CD4-positive, CD25-positive, alpha-beta regulatory T cell (primary cell): ENCODE measurements around the gene P4HA3. TPM values are rescaled to one million over a fixed set of nuclear protein-coding genes. Genes with fewer than 3 reads are reported as not detected.
A peak's percentile ranks its signal among the peaks of the same experiment; 100 is the strongest.

ENCODE experiments used
- ATAC-seq, 2 donors: fragments of 150-1000 bp; cut with Tn5 transposase; one replicate each; pipeline ENCODE4 v1.10.0; 2021; ENCODE audit warnings: low read depth in 2 of 2, moderate number of reproducible peaks in 2 of 2, moderate library complexity in 1 of 2
- DNase-seq, 3 donors: peaks; one replicate each; pipeline versions ENCODE4 v3.0.0 to v3.0.0-alpha.2; 2012 to 2022; ENCODE audit warnings: mixed read lengths in 1 of 3
- H3K27ac ChIP-seq: one replicate; pipeline ENCODE4 v1.7.0; 2013; ENCODE audit warnings: mild to moderate bottlenecking, low read length; ENCODE audit not compliant: insufficient read depth, poor library complexity, severe bottlenecking
- H3K27me3 ChIP-seq: one replicate; pipeline ENCODE4 v1.7.0; 2013; ENCODE audit warnings: low read length; ENCODE audit not compliant: control insufficient read depth, insufficient read depth
- H3K36me3 ChIP-seq: one replicate; pipeline ENCODE4 v1.7.0; 2013; ENCODE audit warnings: mild to moderate bottlenecking, low read length, moderate library complexity; ENCODE audit not compliant: control insufficient read depth, insufficient read depth
- H3K4me1 ChIP-seq: 2 replicates; pipeline ENCODE4 v1.7.0; 2013; ENCODE audit warnings: mild to moderate bottlenecking, low read length; ENCODE audit not compliant: insufficient read depth, control insufficient read depth, poor library complexity, severe bottlenecking
- H3K4me3 ChIP-seq: one replicate; pipeline ENCODE4 v1.7.0; 2013; ENCODE audit warnings: low read depth, mild to moderate bottlenecking, low read length, moderate library complexity
- H3K9me3 ChIP-seq, 2 experiments: 1 replicate in 1 of 2; 2 replicates in 1 of 2; pipeline ENCODE4 v1.7.0; 2013; ENCODE audit warnings: low read length in 2 of 2, mild to moderate bottlenecking in 1 of 2, moderate library complexity in 1 of 2; ENCODE audit not compliant: control insufficient read depth in 2 of 2
- H3K27ac Mint-ChIP-seq, 3 donors: one replicate each; pipeline ENCODE4 v1.8.0; 2020 to 2022; ENCODE audit warnings: mild to moderate bottlenecking in 3 of 3, mixed read lengths in 3 of 3, moderate library complexity in 2 of 3
- H3K27me3 Mint-ChIP-seq: one replicate; pipeline ENCODE4 v1.8.0; 2022; ENCODE audit warnings: mild to moderate bottlenecking, mixed read lengths
- H3K36me3 Mint-ChIP-seq: one replicate; pipeline ENCODE4 v1.8.0; 2020; ENCODE audit warnings: mixed read lengths
- H3K4me1 Mint-ChIP-seq, 4 donors: one replicate each; pipeline ENCODE4 v1.8.0; 2020 to 2022; ENCODE audit warnings: mixed read lengths in 4 of 4, mild to moderate bottlenecking in 1 of 4
- H3K4me3 Mint-ChIP-seq, 4 donors: one replicate each; pipeline ENCODE4 v1.8.0; 2020 to 2022; ENCODE audit warnings: mild to moderate bottlenecking in 4 of 4, mixed read lengths in 4 of 4, moderate library complexity in 3 of 4
- H3K9me3 Mint-ChIP-seq, 7 donors: one replicate each; pipeline ENCODE4 v1.8.0; 2020 to 2022; ENCODE audit warnings: mixed read lengths in 7 of 7, mild to moderate bottlenecking in 3 of 7, moderate library complexity in 2 of 7
- polyA plus RNA-seq, 4 donors: library from polyadenylated mRNA; unstranded; fragments of 300-500 nt; fragmentation: Illumina TruSeq; gene quantifications; one replicate each; pipeline ENCODE4 v1.2.3, GENCODE V29; 2021
- total RNA-seq: library from RNA; stranded (reverse); gene quantifications from one replicate; pipeline ENCODE4 v1.2.3, GENCODE V29; 2022

P4HA3 gene
- total and polyA plus RNA-seq, 5 donors from 2014 or later, result not detected

DNA sequence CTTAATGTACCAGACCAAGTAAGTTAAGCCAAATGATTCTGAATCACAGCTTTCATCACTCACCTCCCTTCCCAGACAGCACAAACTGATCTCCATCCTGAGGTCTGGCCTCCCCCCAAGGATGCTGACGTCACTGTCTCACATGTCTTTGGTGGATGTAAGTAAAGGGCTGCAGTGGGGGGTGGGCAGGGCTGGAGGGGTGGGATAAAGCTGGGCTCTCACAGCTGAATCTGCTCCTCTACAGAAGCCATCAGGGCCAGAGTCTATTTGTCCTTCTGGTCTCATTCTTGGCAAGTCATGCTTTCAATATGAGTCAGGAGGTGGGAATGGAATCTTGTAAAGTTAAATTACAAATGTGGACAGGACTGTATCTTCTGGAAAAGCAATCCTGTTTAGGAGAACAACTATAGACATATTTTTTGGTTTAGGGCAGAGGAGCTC lies 32.7 kb downstream of the P4HA3 start:
- Histone ChIP-seq H3K27ac (no peak overlapping the region), H3K9me3 (no peaks in the 10 kb centered on the region), H3K4me1 (no peaks in the 10 kb centered on the region), H3K4me3 (no peak overlapping the region), H3K36me3 (no peaks in the 10 kb centered on the region), H3K27me3 (peaks cover 13% of the 10 kb centered on the region)
- Mint-ChIP-seq H3K9me3 (peaks cover 0 to 1% (median 0%) of the 10 kb centered on the region in 7 donors), H3K4me3 (no peak overlapping the region), H3K4me1 (no peaks in the 10 kb centered on the region), H3K36me3 (no peaks in the 10 kb centered on the region), H3K27me3 (peaks cover 24% of the 10 kb centered on the region), H3K27ac (no peak overlapping the region)
- ATAC-seq, result no peak
- DNase-seq, result no peak

DNA sequence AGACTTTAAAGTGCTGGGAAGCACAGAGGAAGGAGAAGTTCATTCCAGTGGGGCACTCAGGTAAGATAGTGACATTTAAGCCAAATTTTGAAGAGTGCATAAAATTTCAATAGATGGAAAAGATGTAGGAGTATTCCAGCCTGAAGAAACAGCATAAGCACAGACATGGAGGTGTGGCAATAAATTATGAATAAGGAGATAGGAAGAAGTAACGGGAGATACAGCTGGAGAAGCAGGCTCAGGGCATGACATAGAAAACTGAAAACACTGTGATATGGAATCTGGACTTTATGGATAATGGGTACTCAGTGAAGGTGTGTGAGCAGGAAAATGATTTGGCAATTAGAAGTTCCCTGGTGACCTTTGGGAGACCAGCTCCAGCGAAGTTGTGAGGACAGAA lies 33.3 kb downstream of the P4HA3 start:
- Histone ChIP-seq H3K9me3 (no peaks in the 10 kb centered on the region), H3K4me1 (no peaks in the 10 kb centered on the region), H3K36me3 (no peaks in the 10 kb centered on the region), H3K27ac (no peak overlapping the region), H3K27me3 (peaks cover 13% of the 10 kb centered on the region), H3K4me3 (no peak overlapping the region)
- Mint-ChIP-seq H3K27me3 (peaks cover 28% of the 10 kb centered on the region), H3K36me3 (no peaks in the 10 kb centered on the region), H3K4me1 (no peaks in the 10 kb centered on the region), H3K4me3 (no peak overlapping the region), H3K27ac (no peak overlapping the region), H3K9me3 (peaks cover 0 to 1% (median 0%) of the 10 kb centered on the region in 7 donors)
- DNase-seq, result no peak
- ATAC-seq, result no peak

- Mint-ChIP-seq H3K4me1 (no peaks in the 10 kb centered on the region), H3K9me3 (peaks cover 0 to 1% (median 0%) of the 10 kb centered on the region in 7 donors), H3K27ac (no peak overlapping the region), H3K36me3 (no peaks in the 10 kb centered on the region), H3K27me3 (peaks cover 33% of the 10 kb centered on the region), H3K4me3 (no peak overlapping the region)
- ATAC-seq (no peak), DNase-seq (no peak)
- Histone ChIP-seq H3K4me3 (no peak overlapping the region), H3K27me3 (peaks cover 16% of the 10 kb centered on the region), H3K27ac (no peak overlapping the region), H3K36me3 (no peaks in the 10 kb centered on the region), H3K9me3 (no peaks in the 10 kb centered on the region), H3K4me1 (no peaks in the 10 kb centered on the region)
Observed at GRCh38 chr11:74276581-74276980, 34.9 kb downstream of the P4HA3 start.

GRCh38 chr11:74272276-74272675 lies 39.2 kb downstream of the P4HA3 start:
- peaks cover 0 to 5% (median 0%) of the 10 kb centered on the region in 4 donors for H3K4me1 Mint-ChIP-seq
- no peaks in the 10 kb centered on the region for H3K36me3 ChIP-seq
- no peak overlapping the region for H3K4me3 Mint-ChIP-seq
- H3K9me3 ChIP-seq, result no peaks in the 10 kb centered on the region
- no peak overlapping the region for H3K4me3 ChIP-seq
- no peaks in the 10 kb centered on the region for H3K4me1 ChIP-seq
- ATAC-seq (no peak), DNase-seq (no peak)
- H3K27me3 ChIP-seq, result peaks cover 21% of the 10 kb centered on the region
- H3K36me3 Mint-ChIP-seq, result no peaks in the 10 kb centered on the region
- H3K27ac ChIP-seq, result no peak overlapping the region
- H3K27ac Mint-ChIP-seq, result no peak overlapping the region
- peaks cover 30% of the 10 kb centered on the region for H3K27me3 Mint-ChIP-seq
- H3K9me3 Mint-ChIP-seq, result peaks cover 0 to 1% (median 0%) of the 10 kb centered on the region in 7 donors

GRCh38 chr11:74269161-74269811 lies 42.2 kb downstream of the P4HA3 start:
- no peak overlapping the region for H3K27ac Mint-ChIP-seq
- H3K27me3 Mint-ChIP-seq, result peaks cover 14% of the 10 kb centered on the region
- no peaks in the 10 kb centered on the region for H3K36me3 Mint-ChIP-seq
- H3K4me3 ChIP-seq, result no peak overlapping the region
- no peaks in the 10 kb centered on the region for H3K36me3 ChIP-seq
- H3K27me3 ChIP-seq, result peaks cover 13% of the 10 kb centered on the region
- DNase-seq (peak in 1 of 3 donors; percentile 9), ATAC-seq (no peak)
- H3K4me1 Mint-ChIP-seq, result peaks cover 0 to 5% (median 0%) of the 10 kb centered on the region in 4 donors
- no peaks in the 10 kb centered on the region for H3K9me3 ChIP-seq
- H3K27ac ChIP-seq, result no peak overlapping the region
- no peaks in the 10 kb centered on the region for H3K9me3 Mint-ChIP-seq
- no peaks in the 10 kb centered on the region for H3K4me1 ChIP-seq
- no peak overlapping the region for H3K4me3 Mint-ChIP-seq

DNA sequence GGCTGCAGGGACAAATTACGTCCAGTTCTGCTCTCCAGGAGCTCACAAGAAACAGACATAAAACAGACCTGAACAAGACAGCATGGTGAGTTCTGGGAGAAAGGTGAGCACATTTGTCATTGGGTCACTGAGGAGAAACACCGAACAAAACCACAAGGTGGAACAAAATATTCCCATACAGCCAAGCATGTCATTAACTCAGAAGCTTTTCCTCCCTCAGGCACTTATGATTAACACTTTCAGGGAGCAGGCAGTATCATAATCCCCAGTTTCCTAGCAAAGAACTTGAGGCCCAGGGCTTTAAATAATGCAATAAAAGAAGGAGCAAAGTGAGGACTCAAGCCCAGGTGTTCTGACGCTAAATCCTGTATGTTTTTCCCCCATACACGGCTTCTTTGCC lies 43.0 kb downstream of the P4HA3 start:
- Mint-ChIP-seq H3K36me3 (no peaks in the 10 kb centered on the region), H3K27ac (no peak overlapping the region), H3K4me1 (peaks cover 0 to 5% (median 0%) of the 10 kb centered on the region in 4 donors), H3K27me3 (peaks cover 13% of the 10 kb centered on the region), H3K4me3 (no peak overlapping the region), H3K9me3 (no peaks in the 10 kb centered on the region)
- H3K36me3 ChIP-seq, result no peaks in the 10 kb centered on the region
- no peak for ATAC-seq
- H3K9me3 ChIP-seq, result no peaks in the 10 kb centered on the region
- no peaks in the 10 kb centered on the region for H3K4me1 ChIP-seq
- no peak overlapping the region for H3K4me3 ChIP-seq
- no peak for DNase-seq
- H3K27me3 ChIP-seq, result peaks cover 10% of the 10 kb centered on the region
- H3K27ac ChIP-seq, result no peak overlapping the region

GRCh38 chr11:74267014-74267413 lies 44.4 kb downstream of the P4HA3 start:
- Histone ChIP-seq H3K4me1 (no peaks in the 10 kb centered on the region), H3K27me3 (peaks cover 7% of the 10 kb centered on the region), H3K9me3 (no peaks in the 10 kb centered on the region), H3K36me3 (no peaks in the 10 kb centered on the region), H3K4me3 (no peak overlapping the region), H3K27ac (no peak overlapping the region)
- no peaks in the 10 kb centered on the region for H3K36me3 Mint-ChIP-seq
- H3K9me3 Mint-ChIP-seq, result no peaks in the 10 kb centered on the region
- ATAC-seq (no peak), DNase-seq (no peak)
- H3K4me1 Mint-ChIP-seq, result peaks cover 0 to 5% (median 0%) of the 10 kb centered on the region in 4 donors
- peaks cover 5% of the 10 kb centered on the region for H3K27me3 Mint-ChIP-seq
- H3K27ac Mint-ChIP-seq, result no peak overlapping the region
- H3K4me3 Mint-ChIP-seq, result no peak overlapping the region

GRCh38 chr11:74265256-74265655 lies 46.2 kb downstream of the P4HA3 start:
- Histone ChIP-seq H3K9me3 (no peaks in the 10 kb centered on the region), H3K4me1 (no peaks in the 10 kb centered on the region), H3K4me3 (no peak overlapping the region), H3K36me3 (no peaks in the 10 kb centered on the region), H3K27me3 (peaks cover 2% of the 10 kb centered on the region), H3K27ac (no peak overlapping the region)
- no peaks in the 10 kb centered on the region for H3K36me3 Mint-ChIP-seq
- peaks cover 0 to 1% (median 0%) of the 10 kb centered on the region in 7 donors for H3K9me3 Mint-ChIP-seq
- no peak overlapping the region for H3K27ac Mint-ChIP-seq
- H3K27me3 Mint-ChIP-seq, result peaks cover 5% of the 10 kb centered on the region
- ATAC-seq (no peak), DNase-seq (no peak)
- peaks cover 0 to 5% (median 0%) of the 10 kb centered on the region in 4 donors for H3K4me1 Mint-ChIP-seq
- H3K4me3 Mint-ChIP-seq, result no peak overlapping the region
